ENCODE results near the gene HOXA10.

Gene HOXA10

GRCh38 chr7:27171325-27171636 lies 2.8 kb downstream of the HOXA10 start:
- DNase-seq (ENCODE audit: low read depth), result no peak
- TF ChIP-seq CTCF (conservative IDR thresholded peaks at IDR 0.05; ENCODE audit: low read length), result no peak
- peak overlapping the region; percentile 87 for H3K4me3 ChIP-seq (ENCODE audit: low read length)

GRCh38 chr7:27170426-27171324 lies 3.4 kb downstream of the HOXA10 start:
- DNase-seq (ENCODE audit: low read depth), result no peak
- TF ChIP-seq CTCF (conservative IDR thresholded peaks at IDR 0.05; ENCODE audit: low read length), result no peak
- peak overlapping the region; percentile 87 for H3K4me3 ChIP-seq (ENCODE audit: low read length)

- no peak for DNase-seq (ENCODE audit: low read depth)
- no peak for TF ChIP-seq CTCF (conservative IDR thresholded peaks at IDR 0.05; ENCODE audit: low read length)
- peak overlapping the region; percentile 87 for H3K4me3 ChIP-seq (ENCODE audit: low read length)
Observed at GRCh38 chr7:27169658-27170425, 4.3 kb downstream of the HOXA10 start.

- TF ChIP-seq CTCF (conservative IDR thresholded peaks at IDR 0.05; ENCODE audit: low read length), result peak; percentile 27; the same call in 1 of the 2 replicates
- DNase-seq (ENCODE audit: low read depth), result peak; percentile 73
- peak overlapping the region; percentile 87 for H3K4me3 ChIP-seq (ENCODE audit: low read length)
Observed at GRCh38 chr7:27168265-27168947, 5.7 kb downstream of the HOXA10 start.

GRCh38 chr7:27167916-27168264 lies 6.2 kb downstream of the HOXA10 start:
- DNase-seq (ENCODE audit: low read depth), result peak; percentile 81
- H3K4me3 ChIP-seq (ENCODE audit: low read length), result peak overlapping the region; percentile 87
- TF ChIP-seq CTCF (conservative IDR thresholded peaks at IDR 0.05; ENCODE audit: low read length), result no peak

GRCh38 chr7:27166531-27167505 lies 7.3 kb downstream of the HOXA10 start:
- no peak for TF ChIP-seq CTCF (conservative IDR thresholded peaks at IDR 0.05; ENCODE audit: low read length)
- H3K4me3 ChIP-seq (ENCODE audit: low read length), result peak overlapping the region; percentile 87

More at GRCh38 chr7:27166531-27167505, 7.3 kb downstream of the HOXA10 start:
- peak; percentile 87 for DNase-seq (ENCODE audit: low read depth)
